SK-N-SH (cell line): ENCODE data around the gene REEP3. TPM values are rescaled to one million over a fixed set of nuclear protein-coding genes. Genes with fewer than 3 reads are reported as not detected.

Source experiments
- CTCF ChIA-PET: fragments of 300-600, 350-600 bp; formaldehyde crosslinking; extraction: SDS; loops from one replicate; lab custom pipeline; 2021; lab: Yijun Ruan, JAX
- POLR2A ChIA-PET: fragments of 350-600 bp; sonication (Branson Sonifier 250); formaldehyde crosslinking; extraction: SDS; loops from one replicate; lab custom pipeline; 2020; ENCODE audit warnings: antibody characterized with exemption, inconsistent platforms; lab: Yijun Ruan, JAX
- DNase-seq: peaks from one replicate; pipeline ENCODE4 v3.0.0; 2012
- H2AFZ ChIP-seq: fragments of 200-600 bp; sonication (generic); 2 replicates; pipeline ENCODE4 v1.8.1; 2016; ENCODE audit warnings: antibody characterized with exemption, mild to moderate bottlenecking, low read depth
- H3F3A ChIP-seq: fragments of 200-600 bp; sonication (generic); replicated peaks from 2 replicates; pipeline ENCODE3; 2016; ENCODE audit warnings: antibody characterized with exemption, mild to moderate bottlenecking; ENCODE audit not compliant: insufficient read depth
- H3K27ac ChIP-seq, 2 experiments: fragments of 200-500 bp in 1 of 2; fragments of 200-600 bp in 1 of 2; sonication (Bioruptor generic) in 1 of 2; sonication (generic), shearing (Covaris generic) in 1 of 2; 2 replicates each; pipeline versions ENCODE4 v1.5.1 to v1.6.1; 2014 to 2016; ENCODE audit warnings: low read depth in 2 of 2, inconsistent platforms in 1 of 2, low read length in 1 of 2, mild to moderate bottlenecking in 1 of 2, mixed read lengths in 1 of 2
- H3K27me3 ChIP-seq: fragments of 200-600 bp; sonication (generic), shearing (Covaris generic); 2 replicates; pipeline ENCODE4 v1.6.1; 2016; ENCODE audit warnings: mixed run types; ENCODE audit not compliant: insufficient read depth
- H3K36me3 ChIP-seq, 2 experiments: fragments of 200-500 bp in 1 of 2; fragments of 200-600 bp in 1 of 2; sonication (Bioruptor generic) in 1 of 2; sonication (generic) in 1 of 2; replicated peaks in 1 of 2; 2 replicates each; pipeline versions ENCODE3 to v1.5.1; 2014 to 2016; ENCODE audit warnings: low read length in 1 of 2, mild to moderate bottlenecking in 1 of 2; ENCODE audit not compliant: insufficient read depth in 2 of 2, control insufficient read depth in 1 of 2
- H3K4me1 ChIP-seq, 2 experiments: fragments of 200-500 bp in 1 of 2; fragments of 200-600 bp in 1 of 2; sonication (Bioruptor generic) in 1 of 2; sonication (generic), shearing (Covaris generic) in 1 of 2; 2 replicates each; pipeline versions ENCODE4 v1.5.1 to v1.6.1; 2014 to 2016; ENCODE audit warnings: low read depth in 1 of 2, low read length in 1 of 2, mixed run types in 1 of 2; ENCODE audit not compliant: insufficient read depth in 2 of 2, control insufficient read depth in 1 of 2
- H3K4me2 ChIP-seq: fragments of 200-600 bp; sonication (generic), shearing (Covaris generic); 2 replicates; pipeline ENCODE4 v1.6.1; 2017; ENCODE audit warnings: mixed run types
- H3K4me3 ChIP-seq, 2 experiments: fragments of 200-500 bp in 1 of 2; fragments of 200-600 bp in 1 of 2; sonication (Bioruptor generic) in 1 of 2; sonication (generic), shearing (Covaris generic) in 1 of 2; 2 replicates each; pipeline versions ENCODE4 v1.5.1 to v1.8.1; 2014 to 2016; ENCODE audit warnings: low read depth in 2 of 2, inconsistent platforms in 1 of 2, low read length in 1 of 2, mild to moderate bottlenecking in 1 of 2, mixed read lengths in 1 of 2, moderate library complexity in 1 of 2
- H3K79me2 ChIP-seq: fragments of 200-600 bp; sonication (generic); 2 replicates; pipeline ENCODE4 v1.8.1; 2017; ENCODE audit warnings: mild to moderate bottlenecking; ENCODE audit not compliant: insufficient read depth
- H3K9ac ChIP-seq: fragments of 200-600 bp; sonication (generic); 2 replicates; pipeline ENCODE4 v1.6.1; 2017; ENCODE audit warnings: mixed run types
- H3K9me2 ChIP-seq: fragments of 200-600 bp; sonication (generic); 2 replicates; pipeline ENCODE4 v1.6.1; 2017; ENCODE audit warnings: mixed run types
- H3K9me3 ChIP-seq: fragments of 200-600 bp; sonication (generic); 2 replicates; pipeline ENCODE4 v1.6.1; 2017; ENCODE audit warnings: mixed run types, mild to moderate bottlenecking, moderate library complexity
- H4K20me1 ChIP-seq: fragments of 200-600 bp; sonication (generic); 2 replicates; pipeline ENCODE4 v1.6.1; 2017; ENCODE audit warnings: mild to moderate bottlenecking, mixed run types; ENCODE audit not compliant: insufficient read depth
- ELF1 ChIP-seq: IDR thresholded peaks from 2 replicates; pipeline ENCODE4 v1.4.0; 2012
- EZH2phosphoT487 ChIP-seq: fragments of 200-600 bp; sonication (generic); IDR thresholded peaks from 2 replicates; pipeline ENCODE4 v1.6.1; 2017; ENCODE audit warnings: low read depth, mixed run types, mild to moderate bottlenecking, antibody characterized with exemption, moderate library complexity, borderline replicate concordance
- FOXJ3 ChIP-seq: sonication (generic); formaldehyde crosslinking; IDR thresholded peaks from 2 replicates; pipeline ENCODE4 v1.5.1; 2020; ENCODE audit warnings: mild to moderate bottlenecking, missing genetic modification reagents
- JUND ChIP-seq: IDR thresholded peaks from 2 replicates; pipeline ENCODE4 v1.4.0; 2012
- MXI1 ChIP-seq: IDR thresholded peaks from 2 replicates; pipeline ENCODE4 v1.6.1; 2012; ENCODE audit warnings: mild to moderate bottlenecking, low read depth, low read length, improper control_type of control experiment
- PBX3 ChIP-seq: IDR thresholded peaks from 2 replicates; pipeline ENCODE4; 2012
- RCOR1 ChIP-seq: fragments of 150-350 bp; IDR thresholded peaks from 2 replicates; pipeline ENCODE4 v1.6.1; 2017; ENCODE audit warnings: antibody characterized with exemption, low read length
- RFX5 ChIP-seq: IDR thresholded peaks from 2 replicates; pipeline ENCODE4 v1.6.1; 2012; ENCODE audit warnings: mild to moderate bottlenecking, improper control_type of control experiment, low read length
- RXRA ChIP-seq: IDR thresholded peaks from 2 replicates; pipeline ENCODE4 v1.4.0; 2012; ENCODE audit warnings: low read depth, mild to moderate bottlenecking, borderline replicate concordance
- TAF1 ChIP-seq: IDR thresholded peaks from 2 replicates; pipeline ENCODE4 v1.6.1; 2012; ENCODE audit warnings: low read depth, mild to moderate bottlenecking, low read length, moderate library complexity, borderline replicate concordance
- WGBS: methylation state at CpG from one replicate; pipeline ENCODE4 v1.1.6; 2017; ENCODE audit warnings: low lambda C conversion rate; 5-methylcytosine and 5-hydroxymethylcytosine counted together
- polyA plus RNA-seq, 3 experiments: library from polyadenylated mRNA; depleted of rRNA; stranded (reverse); fragments of >200 nt; gene quantifications; 2 replicates each; pipeline ENCODE4 v1.2.3, GENCODE V29; 2012
- TF ChIP-seq, protein P1 (sequence below): fragments of 200-600 bp; sonication (generic); IDR thresholded peaks from 2 replicates; pipeline ENCODE4 v1.6.1; 2017; ENCODE audit warnings: antibody characterized with exemption, mild to moderate bottlenecking, moderate library complexity

REEP3 gene
- polyA plus RNA-seq, 1 of the 3 experiments (the other 2 are of a cell fraction), result 7.6 TPM

GRCh38 chr10:63477927-63478326, 43.3 kb upstream of the REEP3 start:
- CTCF ChIA-PET, result no interaction called here
- Histone ChIP-seq H3K9ac (no peak overlapping the region), H3K4me2 (no peak overlapping the region), H3K79me2 (peaks cover 97% of the 10 kb centered on the region), H3K9me2 (no peaks in the 10 kb centered on the region), H3K4me1 (peaks cover 0 to 14% of the 10 kb centered on the region in 2 experiments; a peak in 3 of 4 replicates), H2AFZ (no peak overlapping the region), H3K9me3 (no peaks in the 10 kb centered on the region), H3K36me3 (peaks cover 0 to 7% of the 10 kb centered on the region in 2 experiments), H3K4me3 (no peak overlapping the region), H4K20me1 (peaks cover 15% of the 10 kb centered on the region; the same call in 1 of the 2 replicates), H3K27ac (no peak overlapping the region), H3F3A (peaks cover 14% of the 10 kb centered on the region), H3K27me3 (no peaks in the 10 kb centered on the region)
- POLR2A ChIA-PET, result no interaction called here
- no peak for DNase-seq
- WGBS, result 82% methylated on average over 1 of the region's 1 CpG
- TF ChIP-seq, protein P1, sequence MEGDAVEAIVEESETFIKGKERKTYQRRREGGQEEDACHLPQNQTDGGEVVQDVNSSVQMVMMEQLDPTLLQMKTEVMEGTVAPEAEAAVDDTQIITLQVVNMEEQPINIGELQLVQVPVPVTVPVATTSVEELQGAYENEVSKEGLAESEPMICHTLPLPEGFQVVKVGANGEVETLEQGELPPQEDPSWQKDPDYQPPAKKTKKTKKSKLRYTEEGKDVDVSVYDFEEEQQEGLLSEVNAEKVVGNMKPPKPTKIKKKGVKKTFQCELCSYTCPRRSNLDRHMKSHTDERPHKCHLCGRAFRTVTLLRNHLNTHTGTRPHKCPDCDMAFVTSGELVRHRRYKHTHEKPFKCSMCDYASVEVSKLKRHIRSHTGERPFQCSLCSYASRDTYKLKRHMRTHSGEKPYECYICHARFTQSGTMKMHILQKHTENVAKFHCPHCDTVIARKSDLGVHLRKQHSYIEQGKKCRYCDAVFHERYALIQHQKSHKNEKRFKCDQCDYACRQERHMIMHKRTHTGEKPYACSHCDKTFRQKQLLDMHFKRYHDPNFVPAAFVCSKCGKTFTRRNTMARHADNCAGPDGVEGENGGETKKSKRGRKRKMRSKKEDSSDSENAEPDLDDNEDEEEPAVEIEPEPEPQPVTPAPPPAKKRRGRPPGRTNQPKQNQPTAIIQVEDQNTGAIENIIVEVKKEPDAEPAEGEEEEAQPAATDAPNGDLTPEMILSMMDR, result no peak
- TF ChIP-seq JUND (no peak), EZH2phosphoT487 (no peak), TAF1 (no peak)

DNA sequence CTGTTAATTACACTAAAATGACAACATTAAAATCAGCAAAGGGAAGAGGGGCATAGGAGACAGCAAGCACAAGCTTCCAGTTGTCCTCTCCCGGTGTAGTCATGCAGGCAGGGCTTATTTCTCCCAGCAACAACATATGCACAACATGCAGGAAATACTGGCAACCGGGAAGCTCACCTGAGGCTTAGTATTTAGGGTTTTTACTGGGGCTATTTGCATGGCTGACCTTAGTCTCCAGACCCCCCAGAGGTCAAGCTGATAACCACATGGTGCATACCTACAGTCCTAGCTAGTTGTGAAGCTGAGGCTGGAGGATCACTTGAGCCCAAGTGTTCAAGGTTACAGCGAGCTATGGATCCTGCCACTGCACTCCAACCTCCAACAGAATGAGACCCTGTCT, 42.6 kb upstream of the REEP3 start:
- Histone ChIP-seq H3F3A (peaks cover 14% of the 10 kb centered on the region), H3K4me1 (peaks cover 0 to 16% of the 10 kb centered on the region in 2 experiments; a peak in 3 of 4 replicates), H4K20me1 (peaks cover 15% of the 10 kb centered on the region; the same call in 1 of the 2 replicates), H3K79me2 (peaks cover 97% of the 10 kb centered on the region), H3K27me3 (no peaks in the 10 kb centered on the region), H3K27ac (no peak overlapping the region), H3K36me3 (peaks cover 0 to 3% of the 10 kb centered on the region in 2 experiments), H3K9me3 (no peaks in the 10 kb centered on the region)
- POLR2A ChIA-PET, result interaction anchor here (0.6 kb wide), 1 partner anchor 19 kb away, joined by 3 read pairs; no protein-coding TSS in a partner anchor
- TF ChIP-seq JUND, result no peak
- no peak for TF ChIP-seq MXI1
- no peak for TF ChIP-seq PBX3
- TF ChIP-seq RCOR1, result no peak
- TF ChIP-seq EZH2phosphoT487, result no peak
- no peak for TF ChIP-seq ELF1
- TF ChIP-seq TAF1, result no peak
- TF ChIP-seq RXRA, result no peak
- TF ChIP-seq RFX5, result no peak
- TF ChIP-seq FOXJ3, result no peak
- TF ChIP-seq, all 33 proteins: peak for 0
- Histone ChIP-seq H3K9me2 (no peaks in the 10 kb centered on the region), H3K9ac (no peak overlapping the region), H3K4me2 (no peak overlapping the region), H3K4me3 (no peak overlapping the region), H2AFZ (no peak overlapping the region)
- CTCF ChIA-PET, result no interaction called here
- WGBS, result 93% methylated on average over 3 of the region's 3 CpGs
- DNase-seq, result no peak
